Fibroblast of mammary gland (primary cell): ENCODE measurements around the gene UBA5.
"Not testable (repeated sequence)": the region's sequence is repeated elsewhere in the genome, so short reads cannot be mapped to it uniquely, and the experiment has no call there.

Source experiments
- DNase-seq: peaks from one replicate; pipeline ENCODE4 v3.0.0-alpha.2; 2010; ENCODE audit warnings: low read depth
- H3K4me3 ChIP-seq: 2 replicates; pipeline ENCODE4 v1.5.1; 2011; ENCODE audit warnings: low read depth, mild to moderate bottlenecking, low read length, moderate library complexity; ENCODE audit not compliant: control insufficient read depth
- TF ChIP-seq, protein P1 (sequence below): conservative IDR thresholded peaks from 2 replicates; pipeline ENCODE4 v1.5.1; 2011; ENCODE audit warnings: low read depth, low read length, inconsistent platforms; ENCODE audit not compliant: control insufficient read depth, insufficient read depth

The UBA5 gene

DNA sequence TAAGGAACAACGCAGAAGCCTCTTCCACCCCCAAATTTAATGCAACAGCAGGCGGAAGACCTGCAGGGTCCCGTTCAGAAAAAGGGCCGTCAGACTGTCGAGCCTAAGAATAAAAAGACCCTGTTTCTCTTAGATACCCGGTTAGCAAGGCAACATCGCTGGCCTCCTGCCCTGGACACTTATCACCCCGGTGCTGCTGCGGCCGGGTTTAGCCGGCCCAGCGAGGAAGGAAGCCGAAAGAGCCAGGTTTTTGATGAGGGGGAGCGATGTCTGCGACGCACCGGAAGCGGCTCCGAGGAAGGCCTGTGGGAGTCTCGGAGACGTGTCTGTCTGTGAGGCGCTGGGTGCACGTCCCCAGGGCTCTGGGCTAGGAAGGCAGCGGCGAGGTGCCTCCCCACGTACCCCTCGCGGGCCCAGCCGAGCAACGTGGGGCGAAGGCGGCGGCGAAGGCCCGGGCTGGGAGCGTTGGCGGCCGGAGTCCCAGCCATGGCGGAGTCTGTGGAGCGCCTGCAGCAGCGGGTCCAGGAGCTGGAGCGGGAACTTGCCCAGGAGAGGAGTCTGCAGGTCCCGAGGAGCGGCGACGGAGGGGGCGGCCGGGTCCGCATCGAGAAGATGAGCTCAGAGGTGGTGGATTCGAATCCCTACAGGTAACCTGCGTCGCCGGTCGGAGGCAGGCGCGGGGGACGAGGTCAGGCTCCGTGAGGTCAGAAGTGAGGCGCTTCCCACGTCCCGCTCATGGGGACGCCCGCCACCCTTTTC lies at the start of gene UBA5:
Gene UBA5, plus strand, starts transcription at position 278 of the 759 bp plus-strand sequence. Its CDS starts 209 bp downstream, at position 487.
- TF ChIP-seq, protein P1, sequence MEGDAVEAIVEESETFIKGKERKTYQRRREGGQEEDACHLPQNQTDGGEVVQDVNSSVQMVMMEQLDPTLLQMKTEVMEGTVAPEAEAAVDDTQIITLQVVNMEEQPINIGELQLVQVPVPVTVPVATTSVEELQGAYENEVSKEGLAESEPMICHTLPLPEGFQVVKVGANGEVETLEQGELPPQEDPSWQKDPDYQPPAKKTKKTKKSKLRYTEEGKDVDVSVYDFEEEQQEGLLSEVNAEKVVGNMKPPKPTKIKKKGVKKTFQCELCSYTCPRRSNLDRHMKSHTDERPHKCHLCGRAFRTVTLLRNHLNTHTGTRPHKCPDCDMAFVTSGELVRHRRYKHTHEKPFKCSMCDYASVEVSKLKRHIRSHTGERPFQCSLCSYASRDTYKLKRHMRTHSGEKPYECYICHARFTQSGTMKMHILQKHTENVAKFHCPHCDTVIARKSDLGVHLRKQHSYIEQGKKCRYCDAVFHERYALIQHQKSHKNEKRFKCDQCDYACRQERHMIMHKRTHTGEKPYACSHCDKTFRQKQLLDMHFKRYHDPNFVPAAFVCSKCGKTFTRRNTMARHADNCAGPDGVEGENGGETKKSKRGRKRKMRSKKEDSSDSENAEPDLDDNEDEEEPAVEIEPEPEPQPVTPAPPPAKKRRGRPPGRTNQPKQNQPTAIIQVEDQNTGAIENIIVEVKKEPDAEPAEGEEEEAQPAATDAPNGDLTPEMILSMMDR = no peak
- peak; percentile 60 for DNase-seq
- H3K4me3 ChIP-seq = peak within 1 kb of the TSS; percentile 71

DNA sequence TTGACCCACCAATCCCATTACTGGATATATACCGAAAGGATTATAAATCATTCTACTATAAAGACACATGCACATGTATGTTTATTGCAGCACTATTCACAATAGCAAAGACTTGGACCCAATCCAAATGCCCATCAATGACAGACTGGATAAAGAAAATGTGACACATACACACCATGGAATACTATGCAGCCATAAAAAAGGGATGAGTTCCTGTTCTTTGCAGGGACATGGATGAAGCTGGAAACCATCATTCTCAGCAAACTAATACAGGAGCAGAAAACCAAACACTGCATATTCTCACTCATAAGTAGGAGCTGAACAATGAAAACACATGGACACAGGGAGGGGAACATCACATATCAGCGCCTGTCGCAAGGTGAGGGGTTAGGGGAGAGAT lies 44.8 kb upstream of the UBA5 start:
- DNase-seq, H3K4me3 ChIP-seq: not testable (repeated sequence)

DNA sequence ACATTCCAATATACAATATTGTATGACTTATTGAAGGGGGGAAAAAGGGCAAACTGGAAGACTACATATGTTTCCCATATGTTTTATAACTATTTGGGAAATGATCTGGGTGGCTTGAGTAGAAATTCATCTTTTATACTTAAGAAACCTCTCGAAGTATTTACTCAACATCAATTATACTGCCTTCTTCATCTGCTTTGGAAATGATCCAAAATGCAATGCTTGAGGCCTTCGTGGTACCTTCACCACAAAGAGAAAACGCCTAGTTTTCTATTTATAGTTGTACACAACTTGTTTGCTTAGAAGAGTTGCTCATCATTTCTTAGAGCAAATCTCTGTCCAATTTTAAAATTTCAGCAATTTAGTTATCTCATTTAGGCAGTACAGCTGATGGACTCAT lies 44.2 kb upstream of the UBA5 start:
- peak; percentile 31 for DNase-seq
- TF ChIP-seq, protein P1 = no peak
- H3K4me3 ChIP-seq = no peak overlapping the region

DNA sequence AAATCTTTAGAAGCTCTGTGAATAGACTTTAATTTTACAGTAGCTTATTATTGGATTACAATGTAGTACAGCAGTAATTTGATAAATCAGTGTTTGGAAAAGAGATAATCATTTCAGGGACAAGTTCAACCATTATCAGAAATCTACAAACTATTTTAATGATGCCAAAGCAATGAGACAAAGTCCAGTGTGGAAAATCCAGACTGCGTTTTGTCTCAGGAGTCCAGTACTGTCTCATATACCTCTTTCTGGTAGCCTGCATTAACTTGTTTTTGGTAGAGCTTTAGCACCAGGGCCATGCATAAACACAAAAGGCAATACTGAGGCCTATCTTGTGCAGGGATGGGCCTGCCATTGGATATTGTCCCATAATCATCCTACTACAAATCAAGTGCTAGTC lies 43.3 kb upstream of the UBA5 start:
- no peak overlapping the region for H3K4me3 ChIP-seq
- DNase-seq = no peak
- TF ChIP-seq, protein P1 = no peak

DNA sequence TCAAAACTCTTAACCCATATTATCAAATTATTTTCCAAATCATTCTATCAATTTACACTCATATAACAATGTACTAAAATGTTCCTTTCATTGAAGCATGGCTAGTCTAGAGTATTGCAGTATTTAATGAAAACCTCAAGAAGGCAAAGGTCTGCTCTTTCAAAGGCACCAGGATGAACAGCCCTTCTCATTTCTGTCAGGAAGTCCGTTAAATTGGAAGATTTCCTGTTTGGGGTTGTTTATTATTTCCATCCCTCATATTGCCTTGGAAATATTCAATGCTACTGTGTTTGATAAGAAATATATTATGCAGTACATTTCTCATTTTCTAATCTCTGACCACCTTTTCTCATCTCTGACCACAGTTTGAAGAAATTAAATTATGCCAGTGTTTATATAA lies 38.0 kb upstream of the UBA5 start:
- TF ChIP-seq, protein P1 = no peak

DNA sequence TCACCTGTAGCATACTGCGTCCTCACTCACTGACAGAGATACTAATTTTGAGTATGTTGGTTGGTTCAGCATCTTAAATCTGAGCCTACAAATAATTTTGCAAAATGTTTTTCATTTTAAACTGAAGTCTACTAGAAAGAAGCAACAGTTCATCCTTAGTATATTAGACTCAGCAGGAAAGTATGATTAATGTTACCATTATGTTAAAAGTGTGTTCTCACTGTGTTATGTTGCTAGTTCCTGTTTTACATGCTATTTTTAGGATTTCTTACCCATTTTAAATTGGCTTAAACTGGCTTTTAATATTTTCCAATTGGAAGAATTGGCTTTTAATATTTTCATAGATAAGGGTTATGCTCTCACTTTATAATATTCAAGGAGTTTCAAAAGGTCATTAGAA lies 37.4 kb upstream of the UBA5 start:
- H3K4me3 ChIP-seq = no peak overlapping the region
- no peak for DNase-seq
- TF ChIP-seq, protein P1 = no peak

More for the DNA sequence above, 38.0 kb upstream of the UBA5 start:
- DNase-seq = no peak
- H3K4me3 ChIP-seq = no peak overlapping the region

DNA sequence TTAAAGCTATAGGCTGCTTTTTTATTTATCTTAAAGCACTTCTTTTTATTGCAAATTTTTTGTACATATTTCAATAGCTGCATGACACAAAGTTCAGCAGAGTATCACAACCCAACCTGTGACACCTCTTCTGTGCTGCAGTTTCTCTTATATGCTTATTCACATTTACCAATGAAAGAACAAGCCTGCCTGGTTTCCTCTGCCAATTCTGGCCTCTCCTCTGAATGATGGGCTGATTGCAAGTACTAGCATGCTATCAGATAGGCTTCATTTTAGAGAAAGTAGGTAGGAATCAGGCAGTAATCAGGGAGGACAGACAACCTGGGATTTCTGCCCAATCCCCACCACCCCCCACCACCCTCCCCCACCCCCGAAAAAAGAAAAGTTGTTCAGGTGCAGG lies 36.5 kb upstream of the UBA5 start:
- TF ChIP-seq, protein P1 = no peak
- DNase-seq = no peak
- no peak overlapping the region for H3K4me3 ChIP-seq
